HG03039 (cell line): ENCODE results near the gene GRK3.
"Not testable (repeated sequence)": the region's sequence is repeated elsewhere in the genome, so short reads cannot be mapped to it uniquely, and the experiment has no call there.

Experiments
- ATAC-seq: cut with Tn5 transposase; IDR thresholded peaks from one replicate; pipeline ENCODE4 v1.9.1; 2021; ENCODE audit warnings: mild to moderate bottlenecking, moderate library complexity; ENCODE audit not compliant: unreplicated experiment

The GRK3 gene

GRCh38 chr22:25564320-25564978, at the start of gene GRK3:
Gene GRK3, plus strand, starts transcription at chr22:25564675. Its CDS starts 366 bp downstream, at chr22:25565041.
- ATAC-seq, result peak; percentile 38

DNA sequence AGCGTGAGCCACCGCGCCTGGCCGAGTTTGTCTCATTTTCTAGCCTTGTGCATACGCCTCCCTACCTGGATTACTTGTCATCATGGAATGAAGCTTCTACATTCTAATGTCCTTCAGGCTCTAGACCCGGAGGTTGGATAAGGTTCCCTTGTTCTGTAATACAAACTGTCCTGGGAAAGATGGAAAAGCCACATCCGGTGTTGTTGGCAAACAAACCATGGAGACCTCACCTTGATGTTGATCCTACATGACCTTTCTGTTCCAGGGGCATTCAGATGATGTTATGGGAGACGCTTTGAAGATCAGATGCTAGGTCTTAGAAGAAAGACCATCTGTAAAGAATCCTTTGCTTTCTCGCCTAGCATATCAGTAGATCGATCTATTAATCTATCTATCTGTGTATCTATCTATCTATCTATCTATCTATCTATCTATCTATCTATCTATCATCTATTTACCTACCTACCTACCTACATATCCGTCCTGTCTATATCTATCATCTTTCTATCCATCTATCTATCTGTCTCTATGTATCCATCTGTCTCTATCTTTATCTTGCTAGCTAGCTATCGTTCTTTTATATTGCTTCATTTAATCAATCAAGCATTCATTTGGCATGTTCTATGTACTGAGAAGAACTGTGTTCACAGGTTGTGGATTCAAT, 46.3 kb upstream of the GRK3 start:
- no peak for ATAC-seq

GRCh38 chr22:25525376-25525775, 39.1 kb upstream of the GRK3 start:
- ATAC-seq, result no peak

DNA sequence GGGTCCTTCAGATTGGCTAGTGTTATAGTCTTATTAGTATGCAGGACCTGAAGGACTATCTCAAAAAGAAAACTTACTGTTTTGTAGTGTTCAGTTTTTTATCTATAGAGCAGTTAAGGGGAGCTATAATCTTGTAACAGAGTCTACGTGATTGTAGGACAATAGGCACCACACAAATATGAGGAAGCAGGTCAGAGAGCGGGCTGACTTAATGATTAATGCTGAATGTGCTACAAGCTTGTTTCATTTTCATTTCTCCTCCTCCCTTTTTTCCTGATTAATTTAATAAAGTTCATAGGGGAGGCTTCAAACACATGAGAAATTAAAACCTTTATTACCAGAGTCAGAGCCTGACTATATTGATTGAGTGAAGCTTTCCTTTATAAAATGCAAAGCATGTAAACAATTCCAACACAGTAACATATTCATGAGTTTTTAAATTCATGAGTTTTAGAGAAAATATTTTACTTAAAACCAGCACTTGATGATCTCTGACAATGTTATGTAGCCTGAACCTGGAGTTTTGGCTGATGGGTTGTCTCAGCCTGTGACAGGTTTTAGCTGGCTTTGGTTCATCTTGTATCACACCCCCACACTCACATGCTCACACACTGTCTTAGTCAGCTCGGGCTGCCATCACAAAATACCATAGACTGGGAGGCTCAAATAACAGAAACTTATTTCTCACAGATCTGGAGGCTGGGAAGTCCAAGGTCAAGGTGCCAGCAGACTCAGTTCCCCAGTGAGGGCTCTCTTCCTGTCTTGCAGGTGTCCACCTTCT, 38.5 kb upstream of the GRK3 start:
- not testable (repeated sequence) for ATAC-seq

DNA sequence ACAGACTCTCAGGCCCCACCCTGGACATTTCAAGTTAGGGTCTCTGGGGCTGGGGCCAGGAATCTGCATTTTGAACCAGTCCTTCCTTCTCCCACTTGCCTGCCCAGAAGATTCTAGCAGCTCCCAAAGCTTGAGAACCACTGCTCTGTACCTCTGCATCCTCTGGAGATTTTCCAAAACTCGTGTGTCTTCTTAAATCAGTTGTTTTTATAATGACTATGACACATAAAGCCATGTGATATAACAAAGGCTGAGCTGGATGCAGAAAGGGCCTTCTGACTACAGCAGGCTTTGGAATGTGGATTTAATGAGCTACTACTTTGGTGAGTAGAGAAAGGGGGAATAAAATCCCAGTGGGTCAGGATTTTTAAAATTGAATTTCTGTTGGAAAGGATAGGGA, 37.5 kb upstream of the GRK3 start:
- not testable (repeated sequence) for ATAC-seq

DNA sequence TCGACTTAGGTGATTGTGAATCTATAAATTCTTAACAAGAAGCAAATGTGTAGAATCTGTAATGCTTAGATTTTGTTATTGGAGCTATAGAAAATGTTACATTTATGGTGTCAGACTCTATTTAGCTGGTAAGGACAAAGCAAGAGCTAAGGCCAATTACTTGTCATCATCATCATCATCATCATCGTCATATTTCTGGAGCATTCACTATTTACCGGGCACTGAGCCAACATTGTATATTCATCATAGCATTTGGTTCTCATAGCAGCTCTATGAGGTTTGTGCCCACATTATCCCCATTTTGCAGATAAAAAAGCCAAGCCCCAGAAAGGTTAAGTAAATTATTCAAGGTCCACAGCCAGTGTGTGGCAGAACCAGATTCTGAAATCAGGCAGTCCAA, 36.4 kb upstream of the GRK3 start:
- not testable (repeated sequence) for ATAC-seq

GRCh38 chr22:25529059-25529458, 35.4 kb upstream of the GRK3 start:
- not testable (repeated sequence) for ATAC-seq

GRCh38 chr22:25529541-25530137, 34.8 kb upstream of the GRK3 start:
- ATAC-seq, result not testable (repeated sequence)

GRCh38 chr22:25531677-25532076, 32.8 kb upstream of the GRK3 start:
- ATAC-seq, result not testable (repeated sequence)

- no peak for ATAC-seq
Observed at GRCh38 chr22:25534724-25535123, 29.8 kb upstream of the GRK3 start.

DNA sequence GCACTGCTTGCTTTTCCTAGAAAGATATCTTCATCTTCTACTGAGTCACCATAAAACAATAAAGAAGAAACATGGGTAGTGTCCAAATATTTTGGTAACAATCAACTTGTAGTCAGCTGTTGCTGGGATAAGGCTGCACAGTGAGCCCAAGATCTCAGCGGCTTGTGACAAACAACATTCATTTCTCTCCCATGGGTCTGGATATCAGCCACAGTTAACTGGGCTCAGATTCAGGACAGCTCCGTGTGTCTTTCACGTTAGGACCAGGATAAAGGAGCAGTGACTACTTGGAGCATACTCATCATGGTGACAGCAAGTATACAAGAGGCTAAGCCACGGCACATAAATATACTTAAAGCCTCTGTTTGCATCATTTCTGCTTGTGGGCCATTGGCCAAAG, 27.9 kb upstream of the GRK3 start:
- ATAC-seq, result no peak

DNA sequence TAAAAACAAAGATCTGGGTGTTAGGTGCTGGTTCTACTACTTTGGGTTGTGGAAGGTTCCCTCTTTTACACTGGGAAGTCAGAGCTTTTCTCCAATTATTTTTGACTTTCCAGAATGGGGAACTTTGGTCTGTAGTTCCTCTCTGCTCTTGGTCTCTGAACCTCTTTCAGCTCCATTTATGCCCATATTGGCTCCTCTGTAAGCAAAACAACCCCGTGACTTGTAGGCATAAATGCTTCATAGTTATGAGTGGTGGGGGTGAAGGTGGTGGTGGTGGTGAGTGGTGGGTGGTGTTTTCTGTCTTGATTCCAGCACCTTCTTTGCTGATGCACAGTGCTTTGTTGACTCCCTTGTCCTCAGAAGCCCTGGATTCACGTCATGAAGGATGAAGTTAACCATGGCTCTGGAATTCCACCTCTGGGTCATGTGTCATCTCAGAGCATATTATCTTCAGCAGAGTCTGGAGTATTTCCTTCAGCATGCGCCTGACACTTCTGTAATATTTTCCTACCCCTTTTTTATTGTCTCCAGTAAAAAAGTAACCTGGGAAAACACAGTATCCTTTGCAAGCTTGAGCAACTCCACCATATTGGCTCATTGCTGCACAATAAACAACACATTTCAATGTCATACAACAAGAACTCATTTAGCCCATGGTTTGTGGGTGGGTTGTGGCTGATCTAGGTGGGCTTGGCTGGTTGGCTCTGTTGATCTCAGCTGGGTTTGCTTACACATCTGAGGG, 24.1 kb upstream of the GRK3 start:
- ATAC-seq, result no peak

- no peak for ATAC-seq
Observed at GRCh38 chr22:25540908-25541660, 23.4 kb upstream of the GRK3 start.

DNA sequence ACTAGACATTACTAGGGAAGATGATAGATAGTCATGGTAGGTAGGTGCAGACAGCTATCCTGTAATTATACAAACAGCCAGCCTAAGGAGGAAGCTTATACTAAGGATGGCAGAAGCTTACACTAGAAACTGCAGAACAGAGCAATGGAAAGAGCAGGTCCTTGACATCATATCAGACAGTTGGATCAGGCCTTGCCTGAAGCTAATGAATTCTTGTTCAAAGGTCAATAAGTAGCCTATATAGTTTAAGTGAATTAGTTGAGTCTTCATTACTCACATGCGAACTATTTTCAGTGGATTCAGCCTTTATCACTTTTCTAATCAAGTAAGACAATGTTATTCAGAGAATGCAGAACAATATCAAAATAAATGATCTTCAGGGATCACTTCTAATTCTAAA, 22.3 kb upstream of the GRK3 start:
- ATAC-seq, result no peak

GRCh38 chr22:25542720-25543402, 21.6 kb upstream of the GRK3 start:
- no peak for ATAC-seq

GRCh38 chr22:25545146-25545545, 19.3 kb upstream of the GRK3 start:
- no peak for ATAC-seq

DNA sequence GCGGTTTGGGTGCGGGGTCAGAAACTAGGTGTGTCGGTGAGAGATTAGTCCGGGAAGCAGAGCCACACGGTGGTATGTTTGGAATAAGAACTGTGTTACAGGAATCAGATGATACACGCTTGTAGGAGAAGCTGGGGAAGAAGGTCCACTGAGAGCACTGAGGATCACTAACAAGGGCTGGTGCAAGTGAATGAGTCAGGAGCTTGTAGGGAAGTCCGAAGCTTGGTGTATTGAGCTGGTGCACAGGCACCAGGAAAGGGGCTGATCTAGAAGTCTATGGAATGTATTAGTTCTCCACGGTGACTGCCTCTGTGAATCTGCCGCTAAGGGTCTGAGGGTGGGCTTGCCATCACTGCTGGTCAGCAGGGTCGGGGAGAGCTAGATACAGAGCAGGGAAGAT, 18.8 kb upstream of the GRK3 start:
- ATAC-seq, result no peak

- ATAC-seq, result no peak
Observed at GRCh38 chr22:25546242-25546641, 18.2 kb upstream of the GRK3 start.

GRCh38 chr22:25546751-25547150, 17.7 kb upstream of the GRK3 start:
- no peak for ATAC-seq
